Parathyroid adenoma (tissue), 2 donors: ENCODE measurements around the gene LITAFD.

Source experiments
- H2AFZ ChIP-seq: fragments of 300-600 bp; sonication (generic); one replicate; pipeline ENCODE4 v1.7.0; 2017; ENCODE audit warnings: antibody characterized with exemption, mild to moderate bottlenecking
- H3K27ac ChIP-seq: fragments of 300-600 bp; sonication (generic); one replicate; pipeline ENCODE4 v1.7.0; 2017
- H3K27me3 ChIP-seq: fragments of 300-600 bp; sonication (generic); one replicate; pipeline ENCODE4 v1.7.0; 2017; ENCODE audit warnings: low read length; ENCODE audit not compliant: control insufficient read depth, insufficient read depth
- H3K36me3 ChIP-seq: fragments of 300-600 bp; sonication (generic); one replicate; pipeline ENCODE4 v1.7.0; 2017; ENCODE audit warnings: low read length; ENCODE audit not compliant: control insufficient read depth, insufficient read depth
- H3K4me1 ChIP-seq: fragments of 300-600 bp; sonication (generic); one replicate; pipeline ENCODE4 v1.7.0; 2017; ENCODE audit warnings: control low read depth
- H3K4me2 ChIP-seq: fragments of 300-600 bp; sonication (generic); one replicate; pipeline ENCODE4 v1.7.0; 2017; ENCODE audit warnings: low read length
- H3K4me3 ChIP-seq: fragments of 300-600 bp; sonication (generic); one replicate; pipeline ENCODE4 v1.7.0; 2017; ENCODE audit warnings: low read depth, low read length
- H3K79me2 ChIP-seq: fragments of 300-600 bp; sonication (generic); one replicate; pipeline ENCODE4 v1.7.0; 2017; ENCODE audit warnings: control low read depth
- H3K9ac ChIP-seq: fragments of 300-600 bp; sonication (generic); one replicate; pipeline ENCODE4 v1.7.0; 2017; ENCODE audit warnings: mild to moderate bottlenecking
- H3K9me3 ChIP-seq: fragments of 300-600 bp; sonication (generic); one replicate; pipeline ENCODE4 v1.7.0; 2017; ENCODE audit warnings: low read length; ENCODE audit not compliant: control insufficient read depth
- TF ChIP-seq, protein P1 (sequence below): fragments of 300-600 bp; sonication (generic); IDR thresholded peaks from one replicate; pipeline ENCODE4 v1.7.0; 2017; ENCODE audit warnings: antibody characterized with exemption, mild to moderate bottlenecking
- donor health status: primary hyperparathyroidism.

LITAFD gene

DNA sequence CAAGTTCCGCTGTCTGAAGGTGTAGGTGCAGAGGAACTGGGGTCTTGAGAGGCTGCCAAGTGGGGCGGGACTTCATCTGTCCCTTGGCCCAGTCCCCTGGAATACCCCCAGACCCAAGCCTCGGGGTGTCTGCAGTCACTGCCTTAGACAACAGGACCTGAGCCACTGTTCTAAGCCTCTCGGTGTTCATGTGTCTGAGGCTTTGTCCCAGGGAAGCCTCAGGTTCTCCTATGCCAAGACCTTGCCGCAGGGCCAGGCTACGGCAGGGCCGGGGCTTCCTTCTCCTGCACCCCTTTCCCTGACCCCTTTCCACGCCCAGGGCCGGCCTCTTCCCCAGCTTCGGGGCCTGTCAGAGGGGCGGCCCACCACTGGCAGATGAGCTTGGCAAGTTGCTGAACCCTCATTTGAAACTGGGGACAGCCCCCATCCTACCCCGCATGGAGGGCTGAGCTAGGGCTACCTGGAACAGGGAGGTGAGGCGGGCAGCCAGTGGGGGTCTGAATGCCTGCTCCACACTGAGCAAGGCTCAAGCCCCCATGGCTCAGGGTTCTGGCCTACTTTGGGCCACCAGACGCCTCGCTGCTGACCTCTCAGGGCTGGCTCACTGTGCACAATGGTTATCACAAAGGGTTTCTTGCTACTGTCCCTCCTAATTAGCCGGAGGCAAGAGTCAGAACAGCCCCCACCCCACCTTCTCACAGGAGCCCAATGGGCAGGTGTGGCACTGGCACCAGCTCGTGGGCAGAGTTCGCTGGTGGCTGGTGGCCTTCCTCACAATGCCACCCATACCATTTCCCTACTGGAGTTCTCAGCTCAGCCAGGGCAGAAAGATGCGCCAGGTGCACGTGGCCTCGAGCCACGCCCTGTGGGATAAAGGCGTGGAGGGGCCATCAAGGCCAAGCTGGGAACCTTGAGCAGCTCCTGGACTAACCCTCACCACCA lies 7.1 kb downstream of the LITAFD start:
- TF ChIP-seq, protein P1, sequence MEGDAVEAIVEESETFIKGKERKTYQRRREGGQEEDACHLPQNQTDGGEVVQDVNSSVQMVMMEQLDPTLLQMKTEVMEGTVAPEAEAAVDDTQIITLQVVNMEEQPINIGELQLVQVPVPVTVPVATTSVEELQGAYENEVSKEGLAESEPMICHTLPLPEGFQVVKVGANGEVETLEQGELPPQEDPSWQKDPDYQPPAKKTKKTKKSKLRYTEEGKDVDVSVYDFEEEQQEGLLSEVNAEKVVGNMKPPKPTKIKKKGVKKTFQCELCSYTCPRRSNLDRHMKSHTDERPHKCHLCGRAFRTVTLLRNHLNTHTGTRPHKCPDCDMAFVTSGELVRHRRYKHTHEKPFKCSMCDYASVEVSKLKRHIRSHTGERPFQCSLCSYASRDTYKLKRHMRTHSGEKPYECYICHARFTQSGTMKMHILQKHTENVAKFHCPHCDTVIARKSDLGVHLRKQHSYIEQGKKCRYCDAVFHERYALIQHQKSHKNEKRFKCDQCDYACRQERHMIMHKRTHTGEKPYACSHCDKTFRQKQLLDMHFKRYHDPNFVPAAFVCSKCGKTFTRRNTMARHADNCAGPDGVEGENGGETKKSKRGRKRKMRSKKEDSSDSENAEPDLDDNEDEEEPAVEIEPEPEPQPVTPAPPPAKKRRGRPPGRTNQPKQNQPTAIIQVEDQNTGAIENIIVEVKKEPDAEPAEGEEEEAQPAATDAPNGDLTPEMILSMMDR, result no peak
- Histone ChIP-seq H3K27ac (no peak overlapping the region), H3K4me1 (no peaks in the 10 kb centered on the region), H3K9me3 (no peaks in the 10 kb centered on the region), H3K9ac (no peak overlapping the region), H3K79me2 (no peaks in the 10 kb centered on the region), H3K36me3 (no peaks in the 10 kb centered on the region), H3K27me3 (no peaks in the 10 kb centered on the region), H3K4me3 (no peak overlapping the region), H3K4me2 (no peak overlapping the region), H2AFZ (no peak overlapping the region)

DNA sequence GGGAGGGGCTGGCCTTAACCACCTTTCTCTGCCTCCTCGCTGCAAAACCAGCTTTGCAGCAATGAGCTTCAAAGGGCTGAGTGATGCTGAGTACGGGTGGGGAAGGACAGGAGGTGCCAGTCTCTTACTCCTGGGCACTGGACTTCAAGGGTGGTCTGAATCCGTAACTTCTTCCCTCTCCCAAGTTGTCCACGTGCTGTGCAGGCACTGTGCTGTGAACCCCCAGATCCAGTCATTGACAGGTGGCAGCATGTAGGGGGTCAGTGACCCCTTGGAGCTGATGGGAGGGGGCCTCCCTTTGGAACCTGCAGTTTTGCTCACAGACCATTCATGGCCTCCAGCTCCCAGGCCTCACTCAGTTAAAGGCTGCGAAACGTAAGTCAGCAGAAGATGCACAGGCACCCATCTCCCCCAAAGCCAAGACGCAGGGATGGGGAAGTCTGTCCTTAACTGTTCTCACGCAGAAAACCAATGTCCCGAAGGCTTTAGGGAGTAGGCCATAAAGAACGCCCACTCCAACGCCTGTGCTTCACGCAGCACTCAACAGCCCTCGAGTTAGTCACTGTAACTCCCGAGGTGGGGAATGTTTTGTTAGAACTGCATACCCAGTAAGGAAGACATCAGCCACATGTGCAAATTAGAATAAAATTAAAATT lies 7.9 kb downstream of the LITAFD start:
- Histone ChIP-seq H3K27ac (no peak overlapping the region), H3K27me3 (no peaks in the 10 kb centered on the region), H3K9me3 (no peaks in the 10 kb centered on the region), H3K4me3 (no peak overlapping the region), H3K36me3 (no peaks in the 10 kb centered on the region), H3K79me2 (no peaks in the 10 kb centered on the region), H3K4me2 (no peak overlapping the region), H3K9ac (no peak overlapping the region), H3K4me1 (no peaks in the 10 kb centered on the region), H2AFZ (no peak overlapping the region)
- TF ChIP-seq, protein P1, result no peak

DNA sequence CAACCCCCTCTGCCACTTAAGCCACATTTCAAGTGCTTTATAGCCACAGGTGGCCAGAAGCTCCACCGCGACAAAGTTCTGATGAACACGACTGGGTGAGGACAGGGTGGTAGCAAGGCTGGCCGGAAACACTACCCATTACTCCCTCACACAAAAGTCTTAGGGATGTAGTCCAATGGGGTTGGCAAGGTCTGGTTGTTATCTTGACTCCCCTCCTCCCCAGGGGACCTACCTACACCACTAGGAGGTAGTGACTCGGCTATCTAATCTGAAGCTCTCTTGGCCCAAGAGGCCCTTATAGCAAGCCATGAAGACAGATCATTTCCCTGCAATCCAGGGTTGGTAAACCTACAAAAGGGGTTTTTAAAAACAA lies 8.4 kb downstream of the LITAFD start:
- TF ChIP-seq, protein P1, result no peak
- Histone ChIP-seq H3K79me2 (peaks cover 2% of the 10 kb centered on the region), H3K4me2 (no peak overlapping the region), H3K9ac (no peak overlapping the region), H3K9me3 (no peaks in the 10 kb centered on the region), H3K36me3 (no peaks in the 10 kb centered on the region), H3K27me3 (no peaks in the 10 kb centered on the region), H3K4me3 (no peak overlapping the region), H2AFZ (no peak overlapping the region), H3K27ac (no peak overlapping the region), H3K4me1 (no peaks in the 10 kb centered on the region)

DNA sequence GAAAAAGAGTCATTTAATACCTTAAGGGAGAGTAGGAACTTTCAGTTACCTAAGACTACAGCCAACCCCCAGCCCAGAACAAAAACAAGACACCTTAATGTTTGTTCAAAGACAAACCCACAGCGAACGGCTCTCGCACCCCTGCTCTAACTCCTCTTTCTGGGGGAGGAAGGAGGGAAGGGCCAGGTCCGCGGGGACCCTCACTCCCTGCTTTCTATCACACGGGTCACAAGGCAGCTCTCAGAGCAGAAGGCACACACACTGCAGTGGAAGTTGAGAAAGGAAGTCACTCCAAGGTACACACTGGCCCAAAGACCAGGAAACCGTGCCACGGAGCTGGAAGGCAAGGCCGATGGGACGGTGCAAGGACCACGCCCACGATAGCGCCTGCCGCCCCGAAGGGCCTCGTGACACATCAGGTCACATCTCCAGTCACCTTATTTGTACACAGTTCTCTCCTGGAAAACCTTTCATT lies 10.0 kb downstream of the LITAFD start:
- Histone ChIP-seq H3K27ac (no peak overlapping the region), H3K9ac (no peak overlapping the region)
- TF ChIP-seq, protein P1, result no peak

More for the DNA sequence above, 10.0 kb downstream of the LITAFD start:
- H3K36me3 ChIP-seq, result no peaks in the 10 kb centered on the region
- no peaks in the 10 kb centered on the region for H3K9me3 ChIP-seq
- H3K4me1 ChIP-seq, result no peaks in the 10 kb centered on the region
- H3K4me2 ChIP-seq, result no peak overlapping the region
- H3K79me2 ChIP-seq, result peaks cover 4% of the 10 kb centered on the region
- no peak overlapping the region for H3K4me3 ChIP-seq
- no peaks in the 10 kb centered on the region for H3K27me3 ChIP-seq
- H2AFZ ChIP-seq, result no peak overlapping the region
